HepG2 (cell line): Measurements from ENCODE around the gene GRAMD4. TPM values are rescaled to one million over a fixed set of nuclear protein-coding genes. Genes with fewer than 3 reads are reported as not detected.

ENCODE experiments used
- ATAC-seq: fragments of 200-7000 bp; cut with Tn5 transposase; 3 replicates; pipeline ENCODE4 v1.9.1; 2020; ENCODE audit warnings: mild to moderate bottlenecking, moderate library complexity
- BruUV-seq: library from RNA; stranded (reverse); fragments of 400-500 nt; replicated peaks from 2 replicates; lab custom pipeline; 2021; lab: Mats Ljungman, UMichigan
- CTCF ChIA-PET: fragments of 300-600 bp; formaldehyde crosslinking; extraction: SDS; loops from one replicate; lab custom pipeline; 2021; ENCODE audit warnings: low total read pairs, inconsistent platforms, low intra/inter-chr PET ratio; lab: Yijun Ruan, JAX
- POLR2A ChIA-PET: fragments of 350-600 bp; sonication (Branson Sonifier 250); formaldehyde crosslinking; loops from one replicate; lab custom pipeline; 2020; ENCODE audit warnings: antibody characterized with exemption, inconsistent platforms; lab: Yijun Ruan, JAX
- DNase-seq: peaks from one replicate; pipeline ENCODE4 v3.0.0-alpha.2; 2015; ENCODE audit warnings: low spot score
- FAIRE-seq: peaks from 3 replicates; lab custom pipeline; 2011; peaks lifted over from hg19 to GRCh38; lab: Jason Lieb, UNC
- H2AFZ ChIP-seq: one replicate; pipeline ENCODE4 v1.6.1; 2011; ENCODE audit warnings: low read length, inconsistent platforms
- H3K27ac ChIP-seq: fragments of 300-600 bp; 3 replicates; pipeline ENCODE4 v1.8.0; 2011; ENCODE audit warnings: mixed run types, mild to moderate bottlenecking, mixed read lengths, low read length, inconsistent platforms; ENCODE audit not compliant: insufficient read depth; ENCODE audit errors: extremely low read length
- H3K27me3 ChIP-seq, 2 experiments: fragments of 200-600 bp in 1 of 2; 2 replicates in 1 of 2; 3 replicates in 1 of 2; pipeline versions ENCODE4 v1.6.0 to v1.8.0; 2011; ENCODE audit warnings: low read length in 2 of 2, mild to moderate bottlenecking in 2 of 2, moderate library complexity in 2 of 2, inconsistent platforms in 1 of 2; ENCODE audit not compliant: insufficient read depth in 2 of 2, control insufficient read depth in 1 of 2
- H3K36me3 ChIP-seq, 2 experiments: fragments of 200-600 bp in 1 of 2; replicated peaks in 1 of 2; 2 replicates in 1 of 2; 3 replicates in 1 of 2; pipeline versions ENCODE4 v1.5.1 to v1.8.0; 2011; ENCODE audit warnings: low read length in 2 of 2, inconsistent platforms in 1 of 2; ENCODE audit not compliant: insufficient read depth in 2 of 2, control insufficient read depth in 1 of 2
- H3K4me1 ChIP-seq: 2 replicates; pipeline ENCODE4 v1.5.1; 2012; ENCODE audit warnings: low read length, inconsistent platforms; ENCODE audit not compliant: insufficient read depth
- H3K4me2 ChIP-seq: 2 replicates; pipeline ENCODE4 v1.6.0; 2011; ENCODE audit warnings: low read depth, low read length, inconsistent platforms
- H3K4me3 ChIP-seq, 3 experiments: fragments of 200-600 bp in 1 of 3; sonication (generic), shearing (Covaris generic) in 1 of 3; replicated peaks in 1 of 3; 2 replicates each; pipeline ENCODE4 v1.5.1; 2011 to 2016; ENCODE audit warnings: low read length in 3 of 3, inconsistent platforms in 2 of 3, low read depth in 2 of 3, mild to moderate bottlenecking in 2 of 3, control low read depth in 1 of 3, mixed read lengths in 1 of 3; ENCODE audit not compliant: insufficient read depth in 1 of 3
- H3K79me2 ChIP-seq: one replicate; pipeline ENCODE4 v1.6.1; 2011; ENCODE audit warnings: low read length, inconsistent platforms; ENCODE audit not compliant: insufficient read depth
- H3K9ac ChIP-seq: 2 replicates; pipeline ENCODE4 v1.6.0; 2011; ENCODE audit warnings: mild to moderate bottlenecking, low read depth, low read length, inconsistent platforms; ENCODE audit not compliant: insufficient read depth
- H3K9me3 ChIP-seq: 2 replicates; pipeline ENCODE4 v1.5.1; 2012; ENCODE audit warnings: mild to moderate bottlenecking, low read length
- H4K20me1 ChIP-seq: 2 replicates; pipeline ENCODE4 v1.6.0; 2011; ENCODE audit warnings: inconsistent platforms, mild to moderate bottlenecking, low read length, moderate library complexity; ENCODE audit not compliant: insufficient read depth
- AGO2 ChIP-seq: fragments of 200-400 bp; formaldehyde crosslinking; optimal IDR thresholded peaks from 2 replicates; pipeline ENCODE3; 2017; ENCODE audit warnings: mild to moderate bottlenecking, low read depth, low read length, moderate library complexity
- CC2D1A ChIP-seq: sonication (generic); formaldehyde crosslinking; IDR thresholded peaks from 2 replicates; pipeline ENCODE4 v1.8.1; 2023; ENCODE audit warnings: mild to moderate bottlenecking, missing genetic modification reagents
- ERF ChIP-seq: IDR thresholded peaks from 2 replicates; pipeline ENCODE4 v1.6.1; 2018; ENCODE audit warnings: missing biosample characterization, missing genetic modification reagents
- GATAD2A ChIP-seq: IDR thresholded peaks from 2 replicates; pipeline ENCODE4 v1.6.1; 2016
- NFE2L1 ChIP-seq: sonication (generic); formaldehyde crosslinking; IDR thresholded peaks from 2 replicates; pipeline ENCODE4 v1.4.0; 2020; ENCODE audit warnings: missing genetic modification reagents, mild to moderate bottlenecking, borderline replicate concordance
- ZNF260 ChIP-seq: sonication (generic); formaldehyde crosslinking; IDR thresholded peaks from 2 replicates; pipeline ENCODE4 v1.4.0; 2020; ENCODE audit warnings: missing genetic modification reagents, low read depth, mild to moderate bottlenecking, borderline replicate concordance
- ZSCAN29 ChIP-seq: sonication (generic); formaldehyde crosslinking; conservative IDR thresholded peaks from 2 replicates; pipeline ENCODE4 v1.4.0; 2020; ENCODE audit warnings: mild to moderate bottlenecking, missing genetic modification reagents
- WGBS: methylation state at CpG from one replicate; pipeline ENCODE4 v1.1.6; 2017; ENCODE audit warnings: low lambda C conversion rate; 5-methylcytosine and 5-hydroxymethylcytosine counted together
- in situ Hi-C: cut with HindIII; loops from 2 replicates; pipeline ENCODE4 v1.10.0; 2017; ENCODE audit warnings: low pct_unique_long_range_greater_than_20kb; ENCODE audit not compliant: extremely low pct_ligation_motif_present
- intact Hi-C: fragments of 100-400 bp; cut with micrococcal nuclease; formaldehyde crosslinking; loops from one replicate; pipeline ENCODE4 v1.10.0; 2022; ENCODE audit not compliant: unreplicated experiment
- polyA plus RNA-seq, 8 experiments: library from polyadenylated mRNA; depleted of rRNA in 3 of 8; stranded (reverse) in 7 of 8; unstranded in 1 of 8; fragments of >200 nt; fragmentation: Illumina TruSeq in 4 of 8; extraction: Trizol in 4 of 8; gene quantifications; 2 replicates each; pipeline versions ENCODE4 v1.2.1 to v1.2.3, GENCODE V29; 2011 to 2016; ENCODE audit warnings: low read depth in 4 of 8, missing spikeins in 1 of 8, mixed read lengths in 1 of 8; ENCODE audit not compliant: insufficient read depth in 1 of 8
- total RNA-seq, 5 experiments: library from RNA; depleted of rRNA; stranded (reverse); fragments of >200 nt; fragmentation: Illumina TruSeq; extraction: Trizol; gene quantifications; 2 replicates each; pipeline ENCODE4 v1.2.3, GENCODE V29; 2016; ENCODE audit warnings: low read depth in 1 of 5
- TF ChIP-seq, protein P1 (sequence below): sonication (generic); formaldehyde crosslinking; IDR thresholded peaks from 2 replicates; pipeline ENCODE4 v1.5.1; 2020; ENCODE audit warnings: mild to moderate bottlenecking, missing genetic modification reagents, moderate library complexity
- TF ChIP-seq, protein P2 (sequence below): sonication (generic); formaldehyde crosslinking; IDR thresholded peaks from 2 replicates; pipeline ENCODE4 v1.5.0; 2020; ENCODE audit warnings: mild to moderate bottlenecking, missing genetic modification reagents

Gene GRAMD4
- total and polyA plus RNA-seq, 2 of the 13 experiments (the other 11 are each of a cell fraction or from before 2014, with no cell fraction given) = 15.2 to 15.7 TPM

DNA sequence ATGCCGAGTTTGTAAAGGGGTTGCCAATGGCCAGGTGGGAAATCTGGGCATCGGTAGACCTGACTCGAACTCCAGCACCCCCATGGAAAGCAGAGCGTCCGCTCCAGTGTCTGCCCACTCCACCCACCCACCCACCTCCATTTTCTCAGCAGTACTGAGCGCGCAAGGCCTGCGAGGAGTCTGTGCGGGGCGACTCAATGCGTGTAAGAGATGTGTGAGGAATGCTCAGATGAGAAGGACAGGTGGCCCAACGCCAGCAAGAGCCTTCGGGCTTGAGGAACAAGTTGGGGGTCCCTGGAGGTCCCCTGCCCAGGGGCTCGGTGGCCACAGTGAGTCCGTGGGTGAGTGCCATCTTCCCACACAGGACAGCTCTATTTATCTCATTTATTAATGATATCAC lies 67.3 kb downstream of the GRAMD4 start:
- intact Hi-C loops (no loop called here), in situ Hi-C loops (no loop called here)
- no peaks in the 10 kb centered on the region for H3K79me2 ChIP-seq
- no peaks in the 10 kb centered on the region for H3K9me3 ChIP-seq
- 0 out of 2 replicates have a peak, but pooled peaks cover 3% of the 10 kb centered on the region for H4K20me1 ChIP-seq
- FAIRE-seq (no peak), ATAC-seq (no peak), DNase-seq (no peak)
- no TSS peak for BruUV-seq
- H3K36me3 ChIP-seq = peaks cover 11 to 47% of the 10 kb centered on the region in 2 experiments; a peak in 4 of 5 replicates
- H3K4me3 ChIP-seq = no peak overlapping the region
- H3K27me3 ChIP-seq = no peaks in the 10 kb centered on the region
- H3K27ac ChIP-seq = no peak overlapping the region
- 95% methylated on average over 11 of the region's 15 CpGs for WGBS
- H3K9ac ChIP-seq = no peak overlapping the region
- ChIA-PET POLR2A (no interaction called here), CTCF (no interaction called here)
- H3K4me2 ChIP-seq = no peak overlapping the region
- H2AFZ ChIP-seq = no peak overlapping the region
- TF ChIP-seq NFE2L1 (CRISPR knock-in tag) (no peak), AGO2 (peak; percentile 64), ERF (no peak), GATAD2A (CRISPR knock-in tag) (no peak)
- no peaks in the 10 kb centered on the region for H3K4me1 ChIP-seq

DNA sequence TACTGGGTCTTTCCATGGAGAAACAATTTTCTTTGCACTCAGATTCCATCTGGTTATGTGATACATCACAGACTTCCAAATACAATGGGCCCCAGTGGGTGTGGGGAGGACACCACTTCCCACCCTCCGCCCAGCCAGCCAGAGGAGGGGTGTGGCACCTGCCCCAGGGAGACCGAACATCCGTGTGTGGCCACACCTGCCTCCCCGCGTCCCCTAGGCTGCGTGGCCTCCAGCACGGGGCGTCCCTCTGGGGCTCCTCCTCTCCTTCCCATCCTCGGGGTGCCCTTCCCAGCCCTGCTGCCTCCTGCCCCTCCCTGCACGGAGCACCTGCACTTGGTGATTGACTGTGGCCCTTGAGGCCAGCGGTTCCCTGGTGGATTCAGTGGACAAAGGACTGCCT lies 68.8 kb downstream of the GRAMD4 start:
- H3K9me3 ChIP-seq = no peaks in the 10 kb centered on the region
- TF ChIP-seq CC2D1A (CRISPR knock-in tag) = no peak
- TF ChIP-seq, protein P1, sequence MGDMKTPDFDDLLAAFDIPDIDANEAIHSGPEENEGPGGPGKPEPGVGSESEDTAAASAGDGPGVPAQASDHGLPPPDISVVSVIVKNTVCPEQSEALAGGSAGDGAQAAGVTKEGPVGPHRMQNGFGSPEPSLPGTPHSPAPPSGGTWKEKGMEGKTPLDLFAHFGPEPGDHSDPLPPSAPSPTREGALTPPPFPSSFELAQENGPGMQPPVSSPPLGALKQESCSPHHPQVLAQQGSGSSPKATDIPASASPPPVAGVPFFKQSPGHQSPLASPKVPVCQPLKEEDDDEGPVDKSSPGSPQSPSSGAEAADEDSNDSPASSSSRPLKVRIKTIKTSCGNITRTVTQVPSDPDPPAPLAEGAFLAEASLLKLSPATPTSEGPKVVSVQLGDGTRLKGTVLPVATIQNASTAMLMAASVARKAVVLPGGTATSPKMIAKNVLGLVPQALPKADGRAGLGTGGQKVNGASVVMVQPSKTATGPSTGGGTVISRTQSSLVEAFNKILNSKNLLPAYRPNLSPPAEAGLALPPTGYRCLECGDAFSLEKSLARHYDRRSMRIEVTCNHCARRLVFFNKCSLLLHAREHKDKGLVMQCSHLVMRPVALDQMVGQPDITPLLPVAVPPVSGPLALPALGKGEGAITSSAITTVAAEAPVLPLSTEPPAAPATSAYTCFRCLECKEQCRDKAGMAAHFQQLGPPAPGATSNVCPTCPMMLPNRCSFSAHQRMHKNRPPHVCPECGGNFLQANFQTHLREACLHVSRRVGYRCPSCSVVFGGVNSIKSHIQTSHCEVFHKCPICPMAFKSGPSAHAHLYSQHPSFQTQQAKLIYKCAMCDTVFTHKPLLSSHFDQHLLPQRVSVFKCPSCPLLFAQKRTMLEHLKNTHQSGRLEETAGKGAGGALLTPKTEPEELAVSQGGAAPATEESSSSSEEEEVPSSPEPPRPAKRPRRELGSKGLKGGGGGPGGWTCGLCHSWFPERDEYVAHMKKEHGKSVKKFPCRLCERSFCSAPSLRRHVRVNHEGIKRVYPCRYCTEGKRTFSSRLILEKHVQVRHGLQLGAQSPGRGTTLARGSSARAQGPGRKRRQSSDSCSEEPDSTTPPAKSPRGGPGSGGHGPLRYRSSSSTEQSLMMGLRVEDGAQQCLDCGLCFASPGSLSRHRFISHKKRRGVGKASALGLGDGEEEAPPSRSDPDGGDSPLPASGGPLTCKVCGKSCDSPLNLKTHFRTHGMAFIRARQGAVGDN (CRISPR knock-in tag) = 0 out of 2 replicates have a peak, but pooled peaks have one; percentile 15
- TF ChIP-seq, protein P2, sequence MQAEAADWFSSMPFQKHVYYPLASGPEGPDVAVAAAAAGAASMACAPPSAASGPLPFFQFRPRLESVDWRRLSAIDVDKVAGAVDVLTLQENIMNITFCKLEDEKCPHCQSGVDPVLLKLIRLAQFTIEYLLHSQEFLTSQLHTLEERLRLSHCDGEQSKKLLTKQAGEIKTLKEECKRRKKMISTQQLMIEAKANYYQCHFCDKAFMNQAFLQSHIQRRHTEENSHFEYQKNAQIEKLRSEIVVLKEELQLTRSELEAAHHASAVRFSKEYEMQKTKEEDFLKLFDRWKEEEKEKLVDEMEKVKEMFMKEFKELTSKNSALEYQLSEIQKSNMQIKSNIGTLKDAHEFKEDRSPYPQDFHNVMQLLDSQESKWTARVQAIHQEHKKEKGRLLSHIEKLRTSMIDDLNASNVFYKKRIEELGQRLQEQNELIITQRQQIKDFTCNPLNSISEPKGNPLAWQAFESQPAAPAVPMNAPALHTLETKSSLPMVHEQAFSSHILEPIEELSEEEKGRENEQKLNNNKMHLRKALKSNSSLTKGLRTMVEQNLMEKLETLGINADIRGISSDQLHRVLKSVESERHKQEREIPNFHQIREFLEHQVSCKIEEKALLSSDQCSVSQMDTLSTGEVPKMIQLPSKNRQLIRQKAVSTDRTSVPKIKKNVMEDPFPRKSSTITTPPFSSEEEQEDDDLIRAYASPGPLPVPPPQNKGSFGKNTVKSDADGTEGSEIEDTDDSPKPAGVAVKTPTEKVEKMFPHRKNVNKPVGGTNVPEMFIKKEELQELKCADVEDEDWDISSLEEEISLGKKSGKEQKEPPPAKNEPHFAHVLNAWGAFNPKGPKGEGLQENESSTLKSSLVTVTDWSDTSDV (CRISPR knock-in tag) = no peak
- no peak for TF ChIP-seq ZNF260 (CRISPR knock-in tag)
- TF ChIP-seq ZSCAN29 (CRISPR knock-in tag) = no peak
- H3K36me3 ChIP-seq = peaks cover 11 to 58% of the 10 kb centered on the region in 2 experiments; a peak in 4 of 5 replicates
- H3K4me2 ChIP-seq = no peak overlapping the region
- ATAC-seq = no peak; the same call in 1 of the 3 replicates
- WGBS = 86% methylated on average over 11 of the region's 11 CpGs
- ChIA-PET POLR2A (no interaction called here), CTCF (no interaction called here)
- no peak for FAIRE-seq
- in situ Hi-C loops (no loop called here), intact Hi-C loops (no loop called here)
- DNase-seq = no peak
- 0 out of 2 replicates have a peak, but pooled peaks cover 3% of the 10 kb centered on the region for H4K20me1 ChIP-seq
- no peak overlapping the region for H3K27ac ChIP-seq
- H3K79me2 ChIP-seq = no peaks in the 10 kb centered on the region
- BruUV-seq = no TSS peak
- H2AFZ ChIP-seq = no peak overlapping the region
- no peaks in the 10 kb centered on the region for H3K27me3 ChIP-seq
- H3K9ac ChIP-seq = no peak overlapping the region
- H3K4me1 ChIP-seq = no peaks in the 10 kb centered on the region
- no peak overlapping the region for H3K4me3 ChIP-seq
